GM10266 (cell line): ENCODE results near the gene CTDSPL.

Experiments used
- DNase-seq: peaks from one replicate; pipeline ENCODE4 v3.0.0; 2012; ENCODE audit errors: extremely low spot score
- TF ChIP-seq, protein P1 (sequence below): IDR thresholded peaks from 2 replicates; pipeline ENCODE4 v1.5.1; 2012; ENCODE audit warnings: mild to moderate bottlenecking, low read depth; ENCODE audit not compliant: control insufficient read depth, insufficient read depth; ENCODE audit errors: missing control alignments

CTDSPL gene

GRCh38 chr3:37833302-37834186 lies 28.1 kb upstream of the CTDSPL start:
- DNase-seq: no peak
- TF ChIP-seq, protein P1, sequence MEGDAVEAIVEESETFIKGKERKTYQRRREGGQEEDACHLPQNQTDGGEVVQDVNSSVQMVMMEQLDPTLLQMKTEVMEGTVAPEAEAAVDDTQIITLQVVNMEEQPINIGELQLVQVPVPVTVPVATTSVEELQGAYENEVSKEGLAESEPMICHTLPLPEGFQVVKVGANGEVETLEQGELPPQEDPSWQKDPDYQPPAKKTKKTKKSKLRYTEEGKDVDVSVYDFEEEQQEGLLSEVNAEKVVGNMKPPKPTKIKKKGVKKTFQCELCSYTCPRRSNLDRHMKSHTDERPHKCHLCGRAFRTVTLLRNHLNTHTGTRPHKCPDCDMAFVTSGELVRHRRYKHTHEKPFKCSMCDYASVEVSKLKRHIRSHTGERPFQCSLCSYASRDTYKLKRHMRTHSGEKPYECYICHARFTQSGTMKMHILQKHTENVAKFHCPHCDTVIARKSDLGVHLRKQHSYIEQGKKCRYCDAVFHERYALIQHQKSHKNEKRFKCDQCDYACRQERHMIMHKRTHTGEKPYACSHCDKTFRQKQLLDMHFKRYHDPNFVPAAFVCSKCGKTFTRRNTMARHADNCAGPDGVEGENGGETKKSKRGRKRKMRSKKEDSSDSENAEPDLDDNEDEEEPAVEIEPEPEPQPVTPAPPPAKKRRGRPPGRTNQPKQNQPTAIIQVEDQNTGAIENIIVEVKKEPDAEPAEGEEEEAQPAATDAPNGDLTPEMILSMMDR: peak; percentile 40

DNA sequence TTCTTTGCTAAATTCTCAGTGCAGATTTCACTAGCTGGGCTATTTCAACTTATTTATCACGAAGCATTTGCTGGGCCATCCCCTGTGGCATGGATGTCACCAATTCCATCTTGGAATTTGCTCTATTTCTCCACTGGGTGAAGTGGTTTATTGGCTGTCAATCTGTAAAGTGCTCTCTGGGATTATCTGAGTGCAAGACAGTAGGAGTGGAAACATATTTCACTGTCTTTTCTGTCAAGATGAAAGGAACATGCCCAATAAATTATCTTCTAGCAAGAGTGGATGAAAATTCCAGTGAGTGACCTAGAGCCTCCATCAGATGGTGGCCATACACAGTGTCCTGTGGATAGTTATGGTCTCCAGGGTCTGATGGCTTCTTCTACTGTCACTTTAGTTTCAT lies 25.1 kb upstream of the CTDSPL start:
- DNase-seq: no peak
- TF ChIP-seq, protein P1: no peak

GRCh38 chr3:37847689-37848088 lies 14.0 kb upstream of the CTDSPL start:
- DNase-seq: no peak
- TF ChIP-seq, protein P1: no peak

- TF ChIP-seq, protein P1: no peak
- DNase-seq: no peak
Observed at GRCh38 chr3:37849146-37849923, 12.3 kb upstream of the CTDSPL start.

GRCh38 chr3:37852097-37852496 lies 9.6 kb upstream of the CTDSPL start:
- DNase-seq: no peak
- TF ChIP-seq, protein P1: no peak

GRCh38 chr3:37852771-37853170 lies 8.9 kb upstream of the CTDSPL start:
- TF ChIP-seq, protein P1: no peak
- DNase-seq: no peak
